Measurements from ENCODE around the gene P3H1. TPM values are rescaled to one million over a fixed set of nuclear protein-coding genes. Genes with fewer than 3 reads are reported as not detected.
A peak's percentile ranks its signal among the peaks of the same experiment; 100 is the strongest.
"Not testable (repeated sequence)": the region's sequence is repeated elsewhere in the genome, so short reads cannot be mapped to it uniquely, and the experiment has no call there.

The P3H1 gene
- total and polyA plus RNA-seq, 2 donors: 27.3 to 68.1 TPM

- DNase-seq (ENCODE audit: low read depth in 6 of 9, low spot score in 9 of 9): no peak
- WGBS: over 99% methylated on average over 6 of the region's 6 CpGs
- Histone ChIP-seq H3K27ac (ENCODE audit: low read depth in 1 of 2, low read length in 1 of 2) (no peak overlapping the region), H3K9me3 (ENCODE audit: control insufficient read depth in 2 of 2, insufficient read depth in 1 of 2, low read length in 1 of 2) (peaks cover 0 to 6% of the 10 kb centered on the region in 2 donors), H3K27me3 (ENCODE audit: control insufficient read depth in 2 of 2, insufficient read depth in 1 of 2, low read length in 1 of 2) (no peaks in the 10 kb centered on the region), H3K4me3 (ENCODE audit: low read length in 2 of 2) (no peak overlapping the region), H3K4me1 (ENCODE audit: control insufficient read depth in 2 of 2, insufficient read depth in 2 of 2, low read length in 2 of 2) (no peaks in the 10 kb centered on the region), H3K36me3 (ENCODE audit: control insufficient read depth in 2 of 2, insufficient read depth in 2 of 2, low read length in 1 of 2) (peaks cover 79 to 84% of the 10 kb centered on the region in 2 donors)
Observed at GRCh38 chr1:42752284-42752683, 14.5 kb downstream of the P3H1 start.

GRCh38 chr1:42751511-42752070 lies 15.2 kb downstream of the P3H1 start:
- not testable (repeated sequence) for DNase-seq (ENCODE audit: low read depth in 6 of 9, low spot score in 9 of 9); H3K9me3 ChIP-seq (ENCODE audit: control insufficient read depth in 2 of 2, insufficient read depth in 1 of 2, low read length in 1 of 2); H3K4me1 ChIP-seq (ENCODE audit: control insufficient read depth in 2 of 2, insufficient read depth in 2 of 2, low read length in 2 of 2); H3K27ac ChIP-seq (ENCODE audit: low read depth in 1 of 2, low read length in 1 of 2); H3K4me3 ChIP-seq (ENCODE audit: low read length in 2 of 2); H3K27me3 ChIP-seq (ENCODE audit: control insufficient read depth in 2 of 2, insufficient read depth in 1 of 2, low read length in 1 of 2)
- peaks cover 79 to 83% of the 10 kb centered on the region in 2 donors for H3K36me3 ChIP-seq (ENCODE audit: control insufficient read depth in 2 of 2, insufficient read depth in 2 of 2, low read length in 1 of 2)
- 94% methylated on average over 8 of the region's 8 CpGs for WGBS

- Histone ChIP-seq H3K36me3 (ENCODE audit: control insufficient read depth in 2 of 2, insufficient read depth in 2 of 2, low read length in 1 of 2) (peaks cover 78 to 79% of the 10 kb centered on the region in 2 donors), H3K27me3 (ENCODE audit: control insufficient read depth in 2 of 2, insufficient read depth in 1 of 2, low read length in 1 of 2) (no peaks in the 10 kb centered on the region), H3K4me3 (ENCODE audit: low read length in 2 of 2) (no peak overlapping the region), H3K4me1 (ENCODE audit: control insufficient read depth in 2 of 2, insufficient read depth in 2 of 2, low read length in 2 of 2) (no peaks in the 10 kb centered on the region), H3K27ac (ENCODE audit: low read depth in 1 of 2, low read length in 1 of 2) (no peak overlapping the region), H3K9me3 (ENCODE audit: control insufficient read depth in 2 of 2, insufficient read depth in 1 of 2, low read length in 1 of 2) (peaks cover 0 to 6% of the 10 kb centered on the region in 2 donors)
- WGBS: 99% methylated on average over 12 of the region's 12 CpGs
- DNase-seq (ENCODE audit: low read depth in 6 of 9, low spot score in 9 of 9): no peak
Observed at GRCh38 chr1:42750041-42750440, 16.8 kb downstream of the P3H1 start.

GRCh38 chr1:42748461-42749410 lies 18.1 kb downstream of the P3H1 start:
- 92% methylated on average over 14 of the region's 14 CpGs for WGBS
- H3K4me3 ChIP-seq (ENCODE audit: low read length in 2 of 2): no peak overlapping the region
- H3K36me3 ChIP-seq (ENCODE audit: control insufficient read depth in 2 of 2, insufficient read depth in 2 of 2, low read length in 1 of 2): peaks cover 65 to 66% of the 10 kb centered on the region in 2 donors
- H3K27me3 ChIP-seq (ENCODE audit: control insufficient read depth in 2 of 2, insufficient read depth in 1 of 2, low read length in 1 of 2): no peaks in the 10 kb centered on the region
- no peak for DNase-seq (ENCODE audit: low read depth in 6 of 9, low spot score in 9 of 9)
- no peaks in the 10 kb centered on the region for H3K4me1 ChIP-seq (ENCODE audit: control insufficient read depth in 2 of 2, insufficient read depth in 2 of 2, low read length in 2 of 2)
- peaks cover 0 to 6% of the 10 kb centered on the region in 2 donors for H3K9me3 ChIP-seq (ENCODE audit: control insufficient read depth in 2 of 2, insufficient read depth in 1 of 2, low read length in 1 of 2)
- H3K27ac ChIP-seq (ENCODE audit: low read depth in 1 of 2, low read length in 1 of 2): no peak overlapping the region

- 95% methylated on average over 10 of the region's 10 CpGs for WGBS
- Histone ChIP-seq H3K27me3 (ENCODE audit: control insufficient read depth in 2 of 2, insufficient read depth in 1 of 2, low read length in 1 of 2) (no peaks in the 10 kb centered on the region), H3K4me3 (ENCODE audit: low read length in 2 of 2) (no peak overlapping the region), H3K36me3 (ENCODE audit: control insufficient read depth in 2 of 2, insufficient read depth in 2 of 2, low read length in 1 of 2) (peaks cover 61% of the 10 kb centered on the region in 2 donors), H3K27ac (ENCODE audit: low read depth in 1 of 2, low read length in 1 of 2) (no peak overlapping the region), H3K9me3 (ENCODE audit: control insufficient read depth in 2 of 2, insufficient read depth in 1 of 2, low read length in 1 of 2) (peaks cover 0 to 6% of the 10 kb centered on the region in 2 donors), H3K4me1 (ENCODE audit: control insufficient read depth in 2 of 2, insufficient read depth in 2 of 2, low read length in 2 of 2) (peaks cover 0 to 2% of the 10 kb centered on the region in 2 donors)
- no peak for DNase-seq (ENCODE audit: low read depth in 6 of 9, low spot score in 9 of 9)
Observed at GRCh38 chr1:42748021-42748420, 18.8 kb downstream of the P3H1 start.

- Histone ChIP-seq H3K4me3 (ENCODE audit: low read length in 2 of 2) (no peak overlapping the region), H3K27ac (ENCODE audit: low read depth in 1 of 2, low read length in 1 of 2) (no peak overlapping the region), H3K36me3 (ENCODE audit: control insufficient read depth in 2 of 2, insufficient read depth in 2 of 2, low read length in 1 of 2) (peaks cover 52 to 54% of the 10 kb centered on the region in 2 donors), H3K27me3 (ENCODE audit: control insufficient read depth in 2 of 2, insufficient read depth in 1 of 2, low read length in 1 of 2) (no peaks in the 10 kb centered on the region), H3K4me1 (ENCODE audit: control insufficient read depth in 2 of 2, insufficient read depth in 2 of 2, low read length in 2 of 2) (peaks cover 0 to 10% of the 10 kb centered on the region in 2 donors), H3K9me3 (ENCODE audit: control insufficient read depth in 2 of 2, insufficient read depth in 1 of 2, low read length in 1 of 2) (peaks cover 0 to 2% of the 10 kb centered on the region in 2 donors)
- DNase-seq (ENCODE audit: low read depth in 6 of 9, low spot score in 9 of 9): peak in 5 of 9 donors; percentile 19 to 44 (median 28)
- 73% methylated on average over 14 of the region's 14 CpGs for WGBS
Observed at GRCh38 chr1:42747125-42747524, 19.7 kb downstream of the P3H1 start.

- Histone ChIP-seq H3K27ac (ENCODE audit: low read depth in 1 of 2, low read length in 1 of 2) (no peak overlapping the region), H3K4me3 (ENCODE audit: low read length in 2 of 2) (no peak overlapping the region), H3K27me3 (ENCODE audit: control insufficient read depth in 2 of 2, insufficient read depth in 1 of 2, low read length in 1 of 2) (no peaks in the 10 kb centered on the region), H3K4me1 (ENCODE audit: control insufficient read depth in 2 of 2, insufficient read depth in 2 of 2, low read length in 2 of 2) (peaks cover 0 to 10% of the 10 kb centered on the region in 2 donors), H3K36me3 (ENCODE audit: control insufficient read depth in 2 of 2, insufficient read depth in 2 of 2, low read length in 1 of 2) (peaks cover 46 to 49% of the 10 kb centered on the region in 2 donors), H3K9me3 (ENCODE audit: control insufficient read depth in 2 of 2, insufficient read depth in 1 of 2, low read length in 1 of 2) (no peaks in the 10 kb centered on the region)
- DNase-seq (ENCODE audit: low read depth in 6 of 9, low spot score in 9 of 9): no peak
- 96% methylated on average over 12 of the region's 12 CpGs for WGBS
Observed at GRCh38 chr1:42746436-42747105, 20.3 kb downstream of the P3H1 start.

GRCh38 chr1:42745851-42746250 lies 21.0 kb downstream of the P3H1 start:
- no peak for DNase-seq (ENCODE audit: low read depth in 6 of 9, low spot score in 9 of 9)
- H3K9me3 ChIP-seq (ENCODE audit: control insufficient read depth in 2 of 2, insufficient read depth in 1 of 2, low read length in 1 of 2): no peaks in the 10 kb centered on the region
- no peak overlapping the region for H3K27ac ChIP-seq (ENCODE audit: low read depth in 1 of 2, low read length in 1 of 2)
- WGBS: 96% methylated on average over 8 of the region's 8 CpGs
- H3K36me3 ChIP-seq (ENCODE audit: control insufficient read depth in 2 of 2, insufficient read depth in 2 of 2, low read length in 1 of 2): peaks cover 46 to 47% of the 10 kb centered on the region in 2 donors
- no peak overlapping the region for H3K4me3 ChIP-seq (ENCODE audit: low read length in 2 of 2)
- H3K4me1 ChIP-seq (ENCODE audit: control insufficient read depth in 2 of 2, insufficient read depth in 2 of 2, low read length in 2 of 2): peaks cover 0 to 10% of the 10 kb centered on the region in 2 donors
- H3K27me3 ChIP-seq (ENCODE audit: control insufficient read depth in 2 of 2, insufficient read depth in 1 of 2, low read length in 1 of 2): no peaks in the 10 kb centered on the region

- Histone ChIP-seq H3K36me3 (ENCODE audit: control insufficient read depth in 2 of 2, insufficient read depth in 2 of 2, low read length in 1 of 2) (peaks cover 33 to 35% of the 10 kb centered on the region in 2 donors), H3K27ac (ENCODE audit: low read depth in 1 of 2, low read length in 1 of 2) (no peak overlapping the region), H3K27me3 (ENCODE audit: control insufficient read depth in 2 of 2, insufficient read depth in 1 of 2, low read length in 1 of 2) (no peaks in the 10 kb centered on the region), H3K9me3 (ENCODE audit: control insufficient read depth in 2 of 2, insufficient read depth in 1 of 2, low read length in 1 of 2) (no peaks in the 10 kb centered on the region), H3K4me1 (ENCODE audit: control insufficient read depth in 2 of 2, insufficient read depth in 2 of 2, low read length in 2 of 2) (peaks cover 0 to 12% of the 10 kb centered on the region in 2 donors), H3K4me3 (ENCODE audit: low read length in 2 of 2) (no peak overlapping the region)
- WGBS: over 99% methylated on average over 9 of the region's 9 CpGs
- DNase-seq (ENCODE audit: low read depth in 6 of 9, low spot score in 9 of 9): no peak
Observed at GRCh38 chr1:42744148-42744413, 22.7 kb downstream of the P3H1 start.
